ENCODE results near the gene TUBGCP5. TPM values are rescaled to one million over a fixed set of nuclear protein-coding genes. Genes with fewer than 3 reads are reported as not detected.
"Not testable (repeated sequence)": the region's sequence is repeated elsewhere in the genome, so short reads cannot be mapped to it uniquely, and the experiment has no call there.

The TUBGCP5 gene
- total RNA-seq: 10 to 100 TPM; 13.7 to 19.8 TPM
- 10 to 100 TPM in 1 of 2 donors, 1 to 10 TPM in 1; 2.6 to 13.5 TPM for polyA plus RNA-seq
- long read RNA-seq, donor 1, partial matches to known transcripts: 11 of 19 reads
- long read RNA-seq, donor 1, other reads (novel, unspliced or antisense): 8 of 19 reads
- long read RNA-seq, donor 2, partial matches to known transcripts: 4 of 9 reads
- long read RNA-seq, donor 2, other reads (novel, unspliced or antisense): 3 of 9 reads

DNA sequence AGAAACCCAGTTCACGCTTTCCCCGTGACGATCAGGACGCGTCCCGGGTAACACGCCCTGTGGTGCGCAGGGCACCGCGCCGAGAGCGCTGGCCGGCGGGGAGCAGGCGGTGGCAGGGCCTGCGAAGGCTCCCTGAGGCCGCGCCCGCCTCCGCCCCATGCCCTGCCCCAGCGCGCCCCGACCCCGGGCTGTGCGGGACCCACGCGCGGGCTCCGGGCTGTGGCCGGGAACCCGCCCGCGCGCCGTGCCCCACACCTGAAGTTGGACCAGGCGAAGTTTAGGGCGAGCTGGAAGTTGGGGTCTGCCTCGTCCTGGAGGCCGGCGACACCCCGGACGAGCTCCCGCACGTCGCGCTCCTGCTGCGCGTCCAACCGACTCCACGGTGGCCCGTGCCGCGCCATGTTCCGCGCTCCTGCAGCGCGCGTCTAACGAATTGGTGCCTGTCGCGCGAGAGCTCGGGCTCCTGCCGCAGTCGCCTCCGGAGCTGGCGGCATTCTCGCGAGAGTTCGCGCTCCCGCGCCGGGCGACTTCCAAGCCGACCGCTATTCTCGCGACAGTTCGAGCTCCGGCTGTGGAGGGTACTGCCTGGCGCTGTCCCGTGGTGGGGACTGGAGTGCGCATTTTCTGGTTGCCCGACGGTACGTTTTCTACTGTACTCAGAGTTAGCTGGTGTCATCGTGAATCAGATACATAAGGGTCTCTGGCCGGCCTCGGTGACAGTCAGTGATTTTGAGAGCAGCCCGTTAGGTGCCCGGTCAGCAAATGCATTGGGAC lies at the start of gene TUBGCP5:
TUBGCP5 (minus strand) TSS at position 427 of the 774 bp plus-strand sequence; CDS start at position 401, 26 bp downstream.
- Histone ChIP-seq H3K27me3 (ENCODE audit: control insufficient read depth in 1 of 2, insufficient read depth in 2 of 2, low read length in 1 of 2) (no peaks in the 10 kb centered on the region), H3K36me3 (ENCODE audit: control insufficient read depth in 1 of 2, insufficient read depth in 2 of 2, low read length in 1 of 2) (no peaks in the 10 kb centered on the region), H3K9me3 (ENCODE audit: control insufficient read depth, low read length) (no peaks in the 10 kb centered on the region), H3K4me1 (ENCODE audit: control insufficient read depth in 1 of 2, insufficient read depth in 2 of 2, low read length in 2 of 2) (no peaks in the 10 kb centered on the region), H3K4me3 (ENCODE audit: low read length in 2 of 2) (peak within 1 kb of the TSS; percentile 20 to 92), H3K27ac (ENCODE audit: low read depth in 1 of 2, low read length in 2 of 2) (peak within 1 kb of the TSS in 1 of 2 donors; percentile 59)
- 1% methylated on average over 65 to 92 of the region's 92 CpGs for WGBS, 2 donors
- peak; percentile 99 to 100 for DNase-seq
- intact Hi-C loops (cut with DNase I): loop anchor here (2.0 to 10.0 kb wide), 6 partner anchors 55 to 428 kb away; partner anchors contain the start of genes CYFIP1 (in 2 of the 2), NIPA1 (in 1 of the 2) and NIPA2 (in 1 of the 2)
- peak; percentile 100 for ATAC-seq (ENCODE audit: low FRiP score)

GRCh38 chr15:23083115-23083514 lies 43.7 kb upstream of the TUBGCP5 start:
- ATAC-seq (ENCODE audit: low FRiP score): no peak
- Histone ChIP-seq H3K36me3 (ENCODE audit: control insufficient read depth in 1 of 2, insufficient read depth in 2 of 2, low read length in 1 of 2) (no peaks in the 10 kb centered on the region), H3K27me3 (ENCODE audit: control insufficient read depth in 1 of 2, insufficient read depth in 2 of 2, low read length in 1 of 2) (no peaks in the 10 kb centered on the region), H3K27ac (ENCODE audit: low read depth in 1 of 2, low read length in 2 of 2) (no peak overlapping the region), H3K4me3 (ENCODE audit: low read length in 2 of 2) (no peak overlapping the region), H3K4me1 (ENCODE audit: control insufficient read depth in 1 of 2, insufficient read depth in 2 of 2, low read length in 2 of 2) (no peaks in the 10 kb centered on the region), H3K9me3 (ENCODE audit: control insufficient read depth, low read length) (no peaks in the 10 kb centered on the region)
- DNase-seq: no peak
- WGBS, 2 donors: 87 to 96% methylated on average over 1 of the region's 1 CpG
- intact Hi-C loops (cut with DNase I): no loop called here

GRCh38 chr15:23081996-23082737 lies 42.8 kb upstream of the TUBGCP5 start:
- 78 to 82% methylated on average over 8 of the region's 8 CpGs for WGBS, 2 donors
- H3K9me3 ChIP-seq (ENCODE audit: control insufficient read depth, low read length); intact Hi-C loops (cut with DNase I); H3K4me1 ChIP-seq (ENCODE audit: control insufficient read depth in 1 of 2, insufficient read depth in 2 of 2, low read length in 2 of 2); ATAC-seq (ENCODE audit: low FRiP score); H3K36me3 ChIP-seq (ENCODE audit: control insufficient read depth in 1 of 2, insufficient read depth in 2 of 2, low read length in 1 of 2); H3K27ac ChIP-seq (ENCODE audit: low read depth in 1 of 2, low read length in 2 of 2); DNase-seq; H3K27me3 ChIP-seq (ENCODE audit: control insufficient read depth in 1 of 2, insufficient read depth in 2 of 2, low read length in 1 of 2); H3K4me3 ChIP-seq (ENCODE audit: low read length in 2 of 2): not testable (repeated sequence)

DNA sequence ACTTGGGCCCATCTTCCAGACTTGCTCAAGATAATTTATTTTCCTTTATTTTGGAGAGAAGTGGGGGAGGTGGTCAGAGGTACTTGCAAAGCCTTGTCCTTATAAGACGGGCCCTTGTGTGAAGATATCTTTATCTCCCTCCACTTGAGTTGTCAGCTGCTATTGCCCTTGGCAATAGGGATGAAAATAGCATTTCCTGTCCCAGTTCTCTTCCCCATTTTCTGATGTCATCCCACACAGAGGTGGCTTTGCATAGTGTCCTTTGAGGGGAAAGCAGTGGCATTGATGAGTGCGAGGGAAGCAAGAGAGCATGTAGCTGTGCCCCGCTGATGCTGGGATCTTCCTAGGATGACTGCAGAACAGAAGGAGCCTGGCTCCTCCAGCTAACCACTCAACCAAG lies 41.9 kb upstream of the TUBGCP5 start:
- Histone ChIP-seq H3K36me3 (ENCODE audit: control insufficient read depth in 1 of 2, insufficient read depth in 2 of 2, low read length in 1 of 2) (no peaks in the 10 kb centered on the region), H3K9me3 (ENCODE audit: control insufficient read depth, low read length) (no peaks in the 10 kb centered on the region), H3K27ac (ENCODE audit: low read depth in 1 of 2, low read length in 2 of 2) (no peak overlapping the region), H3K27me3 (ENCODE audit: control insufficient read depth in 1 of 2, insufficient read depth in 2 of 2, low read length in 1 of 2) (no peaks in the 10 kb centered on the region), H3K4me1 (ENCODE audit: control insufficient read depth in 1 of 2, insufficient read depth in 2 of 2, low read length in 2 of 2) (no peaks in the 10 kb centered on the region), H3K4me3 (ENCODE audit: low read length in 2 of 2) (no peak overlapping the region)
- WGBS, 2 donors: 71 to 81% methylated on average over 3 of the region's 3 CpGs
- intact Hi-C loops (cut with DNase I): no loop called here
- ATAC-seq (ENCODE audit: low FRiP score) (no peak), DNase-seq (no peak)

- WGBS, 2 donors: 78 to 81% methylated on average over 7 of the region's 7 CpGs
- intact Hi-C loops (cut with DNase I): no loop called here
- H3K9me3 ChIP-seq (ENCODE audit: control insufficient read depth, low read length): no peaks in the 10 kb centered on the region
- H3K4me3 ChIP-seq (ENCODE audit: low read length in 2 of 2): no peak overlapping the region
- H3K4me1 ChIP-seq (ENCODE audit: control insufficient read depth in 1 of 2, insufficient read depth in 2 of 2, low read length in 2 of 2): no peaks in the 10 kb centered on the region
- DNase-seq: no peak
- no peaks in the 10 kb centered on the region for H3K36me3 ChIP-seq (ENCODE audit: control insufficient read depth in 1 of 2, insufficient read depth in 2 of 2, low read length in 1 of 2)
- ATAC-seq (ENCODE audit: low FRiP score): no peak
- H3K27ac ChIP-seq (ENCODE audit: low read depth in 1 of 2, low read length in 2 of 2): no peak overlapping the region
- H3K27me3 ChIP-seq (ENCODE audit: control insufficient read depth in 1 of 2, insufficient read depth in 2 of 2, low read length in 1 of 2): no peaks in the 10 kb centered on the region
Measured at GRCh38 chr15:23079766-23080165, 40.4 kb upstream of the TUBGCP5 start.

- no peaks in the 10 kb centered on the region for H3K9me3 ChIP-seq (ENCODE audit: control insufficient read depth, low read length)
- H3K27ac ChIP-seq (ENCODE audit: low read depth in 1 of 2, low read length in 2 of 2): no peak overlapping the region
- ATAC-seq (ENCODE audit: low FRiP score): no peak
- no peak for DNase-seq
- no peaks in the 10 kb centered on the region for H3K27me3 ChIP-seq (ENCODE audit: control insufficient read depth in 1 of 2, insufficient read depth in 2 of 2, low read length in 1 of 2)
- intact Hi-C loops (cut with DNase I): no loop called here
- no peaks in the 10 kb centered on the region for H3K4me1 ChIP-seq (ENCODE audit: control insufficient read depth in 1 of 2, insufficient read depth in 2 of 2, low read length in 2 of 2)
- H3K4me3 ChIP-seq (ENCODE audit: low read length in 2 of 2): no peak overlapping the region
- WGBS, 2 donors: 83% methylated on average over 4 of the region's 4 CpGs
- no peaks in the 10 kb centered on the region for H3K36me3 ChIP-seq (ENCODE audit: control insufficient read depth in 1 of 2, insufficient read depth in 2 of 2, low read length in 1 of 2)
Measured at GRCh38 chr15:23075927-23076326, 36.6 kb upstream of the TUBGCP5 start.

- no peak for ATAC-seq (ENCODE audit: low FRiP score)
- H3K4me1 ChIP-seq (ENCODE audit: control insufficient read depth in 1 of 2, insufficient read depth in 2 of 2, low read length in 2 of 2): no peaks in the 10 kb centered on the region
- intact Hi-C loops (cut with DNase I): no loop called here
- no peak overlapping the region for H3K4me3 ChIP-seq (ENCODE audit: low read length in 2 of 2)
- WGBS, 2 donors: 38 to 52% methylated on average over 1 of the region's 1 CpG
- no peaks in the 10 kb centered on the region for H3K9me3 ChIP-seq (ENCODE audit: control insufficient read depth, low read length)
- no peak overlapping the region for H3K27ac ChIP-seq (ENCODE audit: low read depth in 1 of 2, low read length in 2 of 2)
- no peak for DNase-seq
- no peaks in the 10 kb centered on the region for H3K36me3 ChIP-seq (ENCODE audit: control insufficient read depth in 1 of 2, insufficient read depth in 2 of 2, low read length in 1 of 2)
- H3K27me3 ChIP-seq (ENCODE audit: control insufficient read depth in 1 of 2, insufficient read depth in 2 of 2, low read length in 1 of 2): no peaks in the 10 kb centered on the region
Measured at GRCh38 chr15:23074684-23075083, 35.3 kb upstream of the TUBGCP5 start.

- 39 to 51% methylated on average over 24 of the region's 24 CpGs for WGBS, 2 donors
- intact Hi-C loops (cut with DNase I): no loop called here
- H3K9me3 ChIP-seq (ENCODE audit: control insufficient read depth, low read length): no peaks in the 10 kb centered on the region
- no peaks in the 10 kb centered on the region for H3K4me1 ChIP-seq (ENCODE audit: control insufficient read depth in 1 of 2, insufficient read depth in 2 of 2, low read length in 2 of 2)
- H3K4me3 ChIP-seq (ENCODE audit: low read length in 2 of 2): no peak overlapping the region
- H3K27me3 ChIP-seq (ENCODE audit: control insufficient read depth in 1 of 2, insufficient read depth in 2 of 2, low read length in 1 of 2): no peaks in the 10 kb centered on the region
- H3K36me3 ChIP-seq (ENCODE audit: control insufficient read depth in 1 of 2, insufficient read depth in 2 of 2, low read length in 1 of 2): no peaks in the 10 kb centered on the region
- ATAC-seq (ENCODE audit: low FRiP score) (no peak), DNase-seq (no peak)
- no peak overlapping the region for H3K27ac ChIP-seq (ENCODE audit: low read depth in 1 of 2, low read length in 2 of 2)
Measured at GRCh38 chr15:23073890-23074646, 34.7 kb upstream of the TUBGCP5 start.
